K562 (cell line): ENCODE data around the gene FMNL3. TPM values are rescaled to one million over a fixed set of nuclear protein-coding genes. Genes with fewer than 3 reads are reported as not detected.

ENCODE experiments used
- BDP1 ChIP-seq: IDR thresholded peaks from 3 replicates; pipeline ENCODE4 v1.6.1; 2011; ENCODE audit not compliant: insufficient read length, insufficient read depth
- CBFA2T2 ChIP-seq: fragments of 450-650 bp; conservative IDR thresholded peaks from 2 replicates; pipeline ENCODE4 v1.6.1; 2017; ENCODE audit warnings: mild to moderate bottlenecking
- CBFA2T3 ChIP-seq: fragments of 450-650 bp; IDR thresholded peaks from 2 replicates; pipeline ENCODE4 v1.6.1; 2017
- E2F1 ChIP-seq: sonication (generic); formaldehyde crosslinking; IDR thresholded peaks from 2 replicates; pipeline ENCODE4 v1.8.1; 2023; ENCODE audit warnings: mild to moderate bottlenecking, missing genetic modification reagents, moderate library complexity
- ELF1 ChIP-seq: fragments of 200-800 bp; sonication (Bioruptor generic); IDR thresholded peaks from 2 replicates; pipeline ENCODE4 v1.6.1; 2016; ENCODE audit warnings: missing genetic modification characterization, missing compliant biosample characterization
- ELF2 ChIP-seq: fragments of 250-450 bp; sonication (Bioruptor Pico); IDR thresholded peaks from 2 replicates; pipeline ENCODE4 v1.5.0; 2021; ENCODE audit warnings: mild to moderate bottlenecking
- ETV6 ChIP-seq, 3 experiments: fragments of 150-350 bp in 1 of 3; sonication (generic) in 1 of 3; formaldehyde crosslinking in 1 of 3; IDR thresholded peaks; 2 replicates each; pipeline versions ENCODE4 v1.6.1 to v1.8.0; 2014 to 2022; ENCODE audit warnings: borderline replicate concordance in 2 of 3, low read depth in 2 of 3, antibody characterized with exemption in 1 of 3, low read length in 1 of 3, mild to moderate bottlenecking in 1 of 3, missing genetic modification reagents in 1 of 3
- FOSL1 ChIP-seq: fragments of 200-800 bp; sonication (Bioruptor generic); conservative IDR thresholded peaks from 2 replicates; pipeline ENCODE4 v1.6.1; 2016; ENCODE audit warnings: missing genetic modification characterization, missing compliant biosample characterization
- FOXJ2 ChIP-seq: fragments of 200-800 bp; sonication (Bioruptor generic); IDR thresholded peaks from 2 replicates; pipeline ENCODE4 v1.6.1; 2016; ENCODE audit warnings: missing genetic modification characterization, missing compliant biosample characterization
- JUN ChIP-seq, 2 experiments: sonication (generic) in 1 of 2; formaldehyde crosslinking in 1 of 2; IDR thresholded peaks; 2 replicates each; pipeline versions ENCODE4 v1.6.1 to v1.8.0; 2012 to 2022; ENCODE audit warnings: borderline replicate concordance in 2 of 2, mild to moderate bottlenecking in 2 of 2, improper control_type of control experiment in 1 of 2, low read depth in 1 of 2, low read length in 1 of 2, missing genetic modification reagents in 1 of 2
- KLF1 ChIP-seq: fragments of 450-650 bp; IDR thresholded peaks from 2 replicates; pipeline ENCODE4 v1.6.1; 2016; ENCODE audit warnings: missing genetic modification characterization, missing compliant biosample characterization
- L3MBTL2 ChIP-seq: fragments of 450-650 bp; IDR thresholded peaks from 2 replicates; pipeline ENCODE4 v1.6.1; 2016; ENCODE audit warnings: mild to moderate bottlenecking, moderate library complexity
- MAFG ChIP-seq: fragments of 450-650 bp; conservative IDR thresholded peaks from 2 replicates; pipeline ENCODE4 v1.6.1; 2016; ENCODE audit warnings: missing genetic modification characterization, missing compliant biosample characterization
- MNT ChIP-seq, 2 experiments: fragments of 450-650 bp; conservative IDR thresholded peaks; 2 replicates each; pipeline ENCODE4 v1.6.1; 2017; ENCODE audit warnings: mild to moderate bottlenecking in 2 of 2, moderate library complexity in 2 of 2
- PHF20 ChIP-seq: fragments of 450-650 bp; IDR thresholded peaks from 2 replicates; pipeline ENCODE4 v1.6.1; 2018; ENCODE audit not compliant: partially characterized antibody
- PHF8 ChIP-seq: fragments of 200-600 bp; sonication (generic); IDR thresholded peaks from 2 replicates; pipeline ENCODE4 v1.6.1; 2012; ENCODE audit warnings: mixed run types, mild to moderate bottlenecking, inconsistent platforms, low read length, moderate library complexity, borderline replicate concordance
- SOX6 ChIP-seq: fragments of 450-650 bp; IDR thresholded peaks from 2 replicates; pipeline ENCODE4 v1.6.1; 2014; ENCODE audit warnings: mild to moderate bottlenecking
- TEAD1 ChIP-seq, 2 experiments: fragments of 450-650 bp in 1 of 2; sonication (generic) in 1 of 2; formaldehyde crosslinking; IDR thresholded peaks; 2 replicates each; pipeline versions ENCODE4 v1.4.0 to v1.8.0; 2020 to 2022; ENCODE audit warnings: mild to moderate bottlenecking in 2 of 2, missing genetic modification reagents in 1 of 2
- THAP7 ChIP-seq: fragments of 250-450 bp; sonication (Bioruptor Pico); IDR thresholded peaks from 2 replicates; pipeline ENCODE4 v1.5.0; 2021
- ZBTB9 ChIP-seq: fragments of 450-650 bp; formaldehyde crosslinking; IDR thresholded peaks from 2 replicates; pipeline ENCODE4 v1.4.0; 2020; ENCODE audit warnings: mild to moderate bottlenecking, moderate library complexity
- ZNF124 ChIP-seq: sonication (generic); formaldehyde crosslinking; IDR thresholded peaks from 2 replicates; pipeline ENCODE4 v1.8.1; 2022; ENCODE audit warnings: missing genetic modification reagents
- ZZZ3 ChIP-seq: fragments of 450-650 bp; IDR thresholded peaks from 2 replicates; pipeline ENCODE4 v1.6.1; 2016; ENCODE audit warnings: antibody characterized with exemption, mild to moderate bottlenecking, moderate library complexity
- polyA plus RNA-seq, 8 experiments: library from polyadenylated mRNA; depleted of rRNA in 4 of 8; stranded (reverse) in 5 of 8; unstranded in 3 of 8; fragments of >200 nt; fragmentation: Nextera tagmentation in 2 of 8; fragmentation: Illumina TruSeq in 1 of 8; extraction: Ambion mirVana in 2 of 8; extraction: Trizol in 1 of 8; gene quantifications; 2 replicates each; pipeline versions ENCODE4 v1.2.1 to v1.2.3, GENCODE V29; 2011 to 2014; ENCODE audit warnings: inconsistent platforms in 1 of 8, missing spikeins in 1 of 8
- total RNA-seq, 7 experiments: library from RNA; depleted of rRNA in 6 of 7; stranded (reverse); fragments of >200 nt in 6 of 7; fragmentation: Illumina TruSeq in 2 of 7; extraction: Trizol in 2 of 7; gene quantifications; 2 replicates each; pipeline versions ENCODE4 v1.2.1 to v1.2.3, GENCODE V29; 2011 to 2021; ENCODE audit warnings: low replicate concordance in 1 of 7

FMNL3 gene
- total and polyA plus RNA-seq, 9 of the 15 experiments (the other 6 are each of a cell fraction or from before 2014, with no cell fraction given): 0.49 to 14.4 (median 6.8) TPM

- TF ChIP-seq THAP7 (CRISPR knock-in tag): no peak
- peak; percentile 61; the same call in 1 of the 2 replicates for TF ChIP-seq ZBTB9 (CRISPR knock-in tag)
- peak in 1 of 2 experiments; percentile 46; a peak in 1 of 4 replicates for TF ChIP-seq MNT (conservative IDR thresholded peaks at IDR 0.05)
- TF ChIP-seq ELF1: peak; percentile 44; the same call in 1 of the 2 replicates
- no peak for TF ChIP-seq SOX6
- TF ChIP-seq ETV6 (IDR thresholded peaks at IDR 0.05; ENCODE audit: borderline replicate concordance in 1 of 2, low read depth in 2 of 2, low read length in 1 of 2): peak; percentile 87 to 93; a peak in 3 of 4 replicates
- TF ChIP-seq ETV6 (CRISPR knock-in tag; IDR thresholded peaks at IDR 0.05; ENCODE audit: borderline replicate concordance): no peak
- no peak for TF ChIP-seq E2F1 (CRISPR knock-in tag)
- TF ChIP-seq L3MBTL2: 0 out of 2 replicates have a peak, but pooled peaks have one; percentile 19
- TF ChIP-seq PHF20: no peak
- no peak for TF ChIP-seq MAFG (tag)
- TF ChIP-seq FOXJ2: no peak
- peak; percentile 47; the same call in 1 of the 2 replicates for TF ChIP-seq CBFA2T3
- TF ChIP-seq ELF2 (CRISPR knock-in tag): no peak
- TF ChIP-seq KLF1 (tag): no peak
- TF ChIP-seq PHF8: peak; percentile 15; the same call in 1 of the 2 replicates
- TF ChIP-seq TEAD1 (CRISPR knock-in tag; IDR thresholded peaks at IDR 0.05): no peak
- peak; percentile 84; the same call in 1 of the 2 replicates for TF ChIP-seq JUN (IDR thresholded peaks at IDR 0.05; ENCODE audit: borderline replicate concordance, low read depth, low read length)
- TF ChIP-seq JUN (CRISPR knock-in tag; IDR thresholded peaks at IDR 0.05; ENCODE audit: borderline replicate concordance): peak; percentile 71; the same call in 1 of the 2 replicates
- no peak for TF ChIP-seq FOSL1 (tag)
- TF ChIP-seq CBFA2T2: no peak
- TF ChIP-seq ZZZ3: no peak
- TF ChIP-seq BDP1: no peak
- TF ChIP-seq ZNF124 (CRISPR knock-in tag): no peak
These were observed 44.0 kb downstream of the FMNL3 start (continued) for GRCh38 chr12:49662998-49663843.
